Calu3 (cell line): ENCODE results near the gene KIF4B. TPM values are rescaled to one million over a fixed set of nuclear protein-coding genes. Genes with fewer than 3 reads are reported as not detected.

ENCODE experiments used
- BruUV-seq: library from RNA; stranded (reverse); fragments of 400-500 nt; replicated peaks from 2 replicates; lab custom pipeline; 2021; lab: Mats Ljungman, UMichigan
- CTCF ChIA-PET: fragments of 300-600 bp; sonication (Branson Sonifier 250); formaldehyde crosslinking; loops from one replicate; lab custom pipeline; 2022; ENCODE audit warnings: antibody characterized with exemption; lab: Charles Lee
- DNase-seq: peaks from one replicate; pipeline ENCODE4 v3.0.0; 2022
- H3K27ac Mint-ChIP-seq: one replicate; pipeline ENCODE4 v1.8.0; 2022; ENCODE audit warnings: mixed read lengths; ENCODE audit not compliant: unreplicated experiment
- H3K27me3 Mint-ChIP-seq: one replicate; pipeline ENCODE4 v1.8.0; 2022; ENCODE audit warnings: mixed read lengths; ENCODE audit not compliant: unreplicated experiment
- H3K36me3 Mint-ChIP-seq: one replicate; pipeline ENCODE4 v1.8.0; 2022; ENCODE audit warnings: mild to moderate bottlenecking, moderate library complexity, mixed read lengths; ENCODE audit not compliant: insufficient read depth, unreplicated experiment
- H3K4me1 Mint-ChIP-seq: one replicate; pipeline ENCODE4 v1.8.0; 2022; ENCODE audit warnings: mild to moderate bottlenecking, low read depth, mixed read lengths; ENCODE audit not compliant: unreplicated experiment
- H3K4me3 Mint-ChIP-seq: one replicate; pipeline ENCODE4 v1.8.0; 2022; ENCODE audit warnings: mild to moderate bottlenecking, low read depth, moderate library complexity, mixed read lengths; ENCODE audit not compliant: unreplicated experiment
- H3K9me3 Mint-ChIP-seq: one replicate; pipeline ENCODE4 v1.8.0; 2022; ENCODE audit warnings: low read depth, mixed read lengths; ENCODE audit not compliant: unreplicated experiment
- intact Hi-C: fragments of 100-400 bp; cut with micrococcal nuclease; formaldehyde crosslinking; loops from one replicate; pipeline ENCODE4 v1.10.0; 2022; ENCODE audit not compliant: unreplicated experiment
- total RNA-seq: library from RNA; stranded (reverse); gene quantifications from 2 replicates; pipeline ENCODE4 v1.2.3, GENCODE V29; 2022
- TF ChIP-seq, protein P1 (sequence below): fragments of 200-600 bp; IDR thresholded peaks from one replicate; pipeline ENCODE4 v1.8.0; 2022; ENCODE audit warnings: antibody characterized with exemption; ENCODE audit not compliant: unreplicated experiment

Gene KIF4B
- total RNA-seq, 1 experiment from 2014 or later: not detected

DNA sequence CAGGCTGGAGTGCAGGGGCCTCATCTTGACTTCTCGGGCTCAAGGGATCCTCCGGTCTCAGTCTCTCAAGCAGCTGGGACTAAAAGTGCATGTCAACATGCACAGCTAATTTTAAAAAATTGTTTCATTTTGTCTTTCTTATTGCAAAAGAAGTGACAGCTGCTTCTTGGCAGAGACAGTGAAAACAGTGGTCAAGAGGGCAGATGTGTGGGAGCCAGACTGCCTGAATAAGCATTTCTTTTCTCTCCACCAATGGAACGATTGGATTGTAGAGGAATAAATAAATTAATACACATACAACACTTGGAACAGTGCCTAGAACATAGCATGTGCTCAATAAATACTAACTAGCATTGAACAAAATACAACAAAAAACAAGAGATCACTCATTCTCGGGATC, 27.4 kb upstream of the KIF4B start:
- no peak overlapping the region for H3K4me3 Mint-ChIP-seq
- CTCF ChIA-PET: no interaction called here
- no peak overlapping the region for H3K27ac Mint-ChIP-seq
- intact Hi-C loops: no loop called here
- no peaks in the 10 kb centered on the region for H3K4me1 Mint-ChIP-seq
- H3K36me3 Mint-ChIP-seq: no peaks in the 10 kb centered on the region
- H3K9me3 Mint-ChIP-seq: peaks cover 3% of the 10 kb centered on the region
- H3K27me3 Mint-ChIP-seq: no peaks in the 10 kb centered on the region
- TF ChIP-seq, protein P1, sequence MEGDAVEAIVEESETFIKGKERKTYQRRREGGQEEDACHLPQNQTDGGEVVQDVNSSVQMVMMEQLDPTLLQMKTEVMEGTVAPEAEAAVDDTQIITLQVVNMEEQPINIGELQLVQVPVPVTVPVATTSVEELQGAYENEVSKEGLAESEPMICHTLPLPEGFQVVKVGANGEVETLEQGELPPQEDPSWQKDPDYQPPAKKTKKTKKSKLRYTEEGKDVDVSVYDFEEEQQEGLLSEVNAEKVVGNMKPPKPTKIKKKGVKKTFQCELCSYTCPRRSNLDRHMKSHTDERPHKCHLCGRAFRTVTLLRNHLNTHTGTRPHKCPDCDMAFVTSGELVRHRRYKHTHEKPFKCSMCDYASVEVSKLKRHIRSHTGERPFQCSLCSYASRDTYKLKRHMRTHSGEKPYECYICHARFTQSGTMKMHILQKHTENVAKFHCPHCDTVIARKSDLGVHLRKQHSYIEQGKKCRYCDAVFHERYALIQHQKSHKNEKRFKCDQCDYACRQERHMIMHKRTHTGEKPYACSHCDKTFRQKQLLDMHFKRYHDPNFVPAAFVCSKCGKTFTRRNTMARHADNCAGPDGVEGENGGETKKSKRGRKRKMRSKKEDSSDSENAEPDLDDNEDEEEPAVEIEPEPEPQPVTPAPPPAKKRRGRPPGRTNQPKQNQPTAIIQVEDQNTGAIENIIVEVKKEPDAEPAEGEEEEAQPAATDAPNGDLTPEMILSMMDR: no peak
- DNase-seq: no peak
- BruUV-seq: no TSS peak

DNA sequence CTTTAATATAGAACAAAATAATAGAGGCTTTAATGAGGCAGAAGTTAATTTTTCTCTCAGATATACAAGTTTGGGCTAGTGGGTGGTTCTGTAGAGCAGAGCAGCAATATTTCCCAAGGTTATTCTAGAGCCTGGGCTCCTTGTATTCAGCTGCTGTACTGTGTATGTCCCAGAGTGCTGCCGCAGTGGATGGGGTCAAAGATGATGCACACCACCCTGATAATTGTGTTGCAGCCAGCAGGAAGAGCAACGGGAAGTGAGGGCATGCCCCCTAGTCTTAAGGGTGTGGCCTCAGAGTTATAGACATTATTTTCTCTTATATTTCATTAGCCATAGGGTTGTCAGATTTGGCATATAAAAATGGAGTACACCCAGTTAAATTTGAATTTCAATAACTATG, 23.9 kb upstream of the KIF4B start:
- Mint-ChIP-seq H3K36me3 (no peaks in the 10 kb centered on the region), H3K27ac (no peak overlapping the region), H3K27me3 (no peaks in the 10 kb centered on the region), H3K9me3 (no peaks in the 10 kb centered on the region), H3K4me3 (no peak overlapping the region), H3K4me1 (no peaks in the 10 kb centered on the region)
- TF ChIP-seq, protein P1: no peak
- no TSS peak for BruUV-seq
- no peak for DNase-seq
- intact Hi-C loops: no loop called here
- CTCF ChIA-PET: no interaction called here

DNA sequence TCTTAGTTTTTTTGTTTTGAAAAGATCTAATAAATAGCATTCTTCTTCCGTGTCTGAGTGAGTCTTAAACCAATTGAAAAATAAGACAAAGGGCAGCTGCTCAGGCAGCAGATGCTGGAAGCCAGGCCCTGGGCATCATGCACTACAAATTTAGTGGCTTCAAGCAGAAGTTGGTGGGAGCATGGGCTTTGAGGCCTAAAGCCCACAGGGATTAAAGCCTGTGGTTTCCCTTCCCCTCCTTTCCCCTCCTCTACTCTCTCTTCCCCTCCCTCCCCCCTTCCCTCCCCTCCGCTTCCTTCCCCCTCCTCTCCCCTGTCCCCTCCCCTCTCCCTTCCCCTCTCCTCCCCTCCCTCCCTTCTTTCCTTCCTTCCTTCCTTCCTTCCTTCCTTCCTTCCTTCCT, 20.1 kb upstream of the KIF4B start:
- Mint-ChIP-seq H3K27ac (no peak overlapping the region), H3K4me1 (peaks cover 14% of the 10 kb centered on the region), H3K9me3 (no peaks in the 10 kb centered on the region), H3K36me3 (no peaks in the 10 kb centered on the region), H3K4me3 (no peak overlapping the region), H3K27me3 (no peaks in the 10 kb centered on the region)
- no peak for DNase-seq
- intact Hi-C loops: no loop called here
- BruUV-seq: no TSS peak
- TF ChIP-seq, protein P1: no peak
- CTCF ChIA-PET: no interaction called here

- no peak for DNase-seq
- no peaks in the 10 kb centered on the region for H3K36me3 Mint-ChIP-seq
- BruUV-seq: no TSS peak
- no peaks in the 10 kb centered on the region for H3K27me3 Mint-ChIP-seq
- H3K4me1 Mint-ChIP-seq: peaks cover 14% of the 10 kb centered on the region
- TF ChIP-seq, protein P1: no peak
- H3K27ac Mint-ChIP-seq: no peak overlapping the region
- no peaks in the 10 kb centered on the region for H3K9me3 Mint-ChIP-seq
- no peak overlapping the region for H3K4me3 Mint-ChIP-seq
- intact Hi-C loops: no loop called here
- CTCF ChIA-PET: no interaction called here
These were observed 17.9 kb upstream of the KIF4B start for GRCh38 chr5:154995679-154996078.
